ENCODE results near the gene ATP8B4.

- TF ChIP-seq CTCF (IDR thresholded peaks at IDR 0.05) (no peak), EZH2 (IDR thresholded peaks at IDR 0.05; ENCODE audit: borderline replicate concordance, insufficient read depth, low read depth, low read length, poor library complexity, severe bottlenecking) (no peak)
These were observed 67.9 kb downstream of the ATP8B4 start for GRCh38 chr15:50050986-50051743.

All from B cell (primary cell).